ENCODE data around the gene LIFR.
"Not testable (repeated sequence)": the region's sequence is repeated elsewhere in the genome, so short reads cannot be mapped to it uniquely, and the experiment has no call there.

The LIFR gene

DNA sequence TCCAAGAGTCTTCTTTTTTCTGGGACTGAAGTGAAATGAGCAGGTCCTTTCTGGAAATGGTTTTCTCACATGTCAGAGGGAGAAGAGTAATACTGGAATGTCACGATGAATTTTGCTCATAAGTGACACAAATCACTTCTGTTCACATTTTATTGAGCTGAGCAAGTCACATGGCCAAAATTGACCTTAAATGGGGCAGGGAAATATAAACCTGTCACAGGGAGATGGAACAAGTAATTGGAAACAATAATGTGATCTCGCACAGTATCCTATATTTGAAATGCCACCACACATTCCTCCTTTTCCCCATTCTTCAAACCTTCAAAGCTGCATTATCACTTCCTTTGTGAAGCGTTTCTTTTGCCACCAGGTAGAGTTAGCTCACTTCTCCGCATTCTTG is 25.2 kb upstream of the LIFR start:
- no peak for DNase-seq (ENCODE audit: low spot score)

DNA sequence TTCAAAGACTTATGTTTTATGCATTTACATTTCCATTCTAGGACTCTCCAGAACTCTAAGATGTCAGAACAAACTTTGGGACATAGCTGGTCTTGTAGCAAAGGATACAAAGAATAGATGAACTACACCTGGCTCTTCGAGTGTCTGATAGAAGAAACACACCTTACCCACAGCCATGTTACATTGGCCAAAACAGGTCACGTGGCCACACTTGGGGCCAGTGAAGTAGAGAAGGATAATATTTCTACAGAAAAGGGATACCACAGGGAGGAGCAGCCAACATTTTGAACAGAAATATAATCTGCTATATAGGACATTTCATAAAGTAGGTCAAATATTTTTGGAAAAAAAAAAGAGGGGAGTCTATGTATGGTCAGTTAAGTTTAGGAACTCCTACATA is 22.7 kb upstream of the LIFR start:
- no peak for DNase-seq (ENCODE audit: low spot score)

DNA sequence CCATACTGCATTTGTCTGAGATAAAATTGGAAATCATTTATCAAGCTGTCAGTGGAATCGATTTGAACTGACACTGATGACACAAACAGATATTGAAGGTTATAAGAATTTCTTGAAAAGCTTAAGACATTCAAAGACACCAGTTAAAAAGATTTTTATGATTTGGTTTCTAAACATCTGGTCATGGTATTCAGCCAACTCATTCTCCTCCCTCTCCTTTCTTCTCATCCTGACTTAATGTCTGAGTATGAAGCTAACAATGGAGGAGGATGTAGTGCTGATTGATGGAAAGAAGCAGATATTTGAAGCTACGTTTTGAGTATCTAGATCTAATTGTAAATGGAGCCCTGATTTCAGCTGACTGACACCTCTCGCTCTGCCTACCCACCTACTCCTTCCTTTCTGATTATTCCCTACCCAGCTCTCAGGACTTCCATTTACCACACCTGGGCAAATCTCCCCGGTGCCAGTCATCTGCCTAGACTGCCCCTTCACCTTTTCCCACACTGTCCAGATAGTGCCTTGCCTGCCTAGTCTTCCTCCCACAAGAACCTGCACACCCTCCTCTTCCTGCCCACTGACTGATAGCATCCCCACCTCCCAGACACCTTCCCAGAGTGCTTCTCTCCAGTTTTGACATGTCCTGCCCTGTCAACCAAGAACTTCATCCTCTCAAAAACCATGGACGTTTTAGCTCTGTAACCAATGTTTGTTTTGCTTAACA is 20.7 kb upstream of the LIFR start:
- DNase-seq (ENCODE audit: low spot score): no peak

DNA sequence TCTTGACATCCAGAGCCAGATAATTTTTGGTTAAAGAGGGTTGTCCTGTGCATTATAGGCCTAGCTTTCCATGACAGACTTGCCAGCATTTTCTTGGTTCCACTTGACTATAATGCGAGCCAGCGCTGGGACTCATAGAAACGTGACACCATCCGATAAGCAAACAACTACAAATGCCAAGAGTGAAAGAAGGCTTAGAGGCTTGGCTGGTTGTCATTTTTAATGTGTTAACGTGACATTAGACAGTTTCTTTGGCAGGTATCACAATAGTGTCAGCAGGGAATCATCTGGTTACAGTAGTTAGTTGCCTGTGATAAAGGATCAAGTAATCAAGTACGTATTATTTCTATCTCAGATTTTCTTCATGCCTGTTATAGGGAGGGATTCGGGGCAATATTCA is 20.0 kb upstream of the LIFR start:
- DNase-seq (ENCODE audit: low spot score): no peak

DNA sequence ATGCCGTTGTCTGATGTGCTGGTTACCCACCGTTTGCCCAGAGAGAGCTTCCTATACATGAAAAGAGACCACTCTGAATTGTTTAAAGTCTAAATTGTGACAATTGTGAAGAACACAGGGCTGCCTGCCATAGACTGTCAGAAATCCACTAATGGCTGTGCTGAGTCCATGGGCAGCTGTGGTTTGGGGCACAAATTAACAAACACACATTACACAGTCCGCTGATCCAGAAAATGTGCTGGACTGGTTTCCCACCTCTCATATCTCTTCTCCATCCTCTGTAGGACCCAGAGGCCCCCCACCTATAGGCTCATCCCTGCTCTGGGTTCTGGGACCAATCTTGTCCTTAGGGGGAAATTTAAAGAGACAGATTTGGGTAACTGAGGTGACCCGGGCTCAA is 19.0 kb upstream of the LIFR start:
- no peak for DNase-seq (ENCODE audit: low spot score)

DNA sequence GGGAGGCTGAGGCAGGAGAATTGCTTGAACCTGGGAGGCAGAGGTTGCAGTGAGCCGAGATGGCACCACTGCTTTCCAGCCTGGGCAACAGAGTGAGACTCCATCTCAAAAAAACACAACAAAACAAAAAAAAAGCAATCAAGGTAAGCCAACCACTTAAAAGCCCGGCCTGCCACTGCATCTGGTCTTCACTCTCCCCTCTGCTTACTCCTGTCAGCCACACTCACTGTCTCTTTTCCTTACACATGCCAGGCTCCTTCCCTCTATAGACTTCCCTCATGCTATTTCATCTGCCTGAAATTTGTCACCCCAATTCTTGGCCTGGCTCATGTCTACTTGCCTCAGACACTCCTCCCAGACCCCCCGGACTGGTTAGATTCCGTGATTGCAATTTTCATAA is 17.6 kb upstream of the LIFR start:
- DNase-seq (ENCODE audit: low spot score): no peak

DNA sequence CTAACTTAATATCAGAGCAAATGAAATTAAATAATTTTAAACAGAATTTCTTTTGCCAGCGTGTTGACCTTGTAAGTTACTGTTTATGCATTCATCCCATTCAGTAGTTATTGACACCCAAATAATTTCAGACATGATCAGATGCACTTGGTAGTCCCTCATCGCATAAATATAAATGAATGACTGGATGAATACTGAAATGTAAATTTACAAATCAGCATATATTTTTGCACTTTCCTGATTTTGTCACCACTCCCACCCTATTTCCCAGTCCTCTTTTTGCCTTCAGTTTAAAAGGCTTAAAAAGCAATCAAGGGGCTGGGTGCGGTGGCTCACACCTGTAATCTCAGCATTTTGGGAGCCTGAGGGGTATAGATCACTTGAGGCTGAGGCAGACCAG is 17.1 kb upstream of the LIFR start:
- no peak for DNase-seq (ENCODE audit: low spot score)

DNA sequence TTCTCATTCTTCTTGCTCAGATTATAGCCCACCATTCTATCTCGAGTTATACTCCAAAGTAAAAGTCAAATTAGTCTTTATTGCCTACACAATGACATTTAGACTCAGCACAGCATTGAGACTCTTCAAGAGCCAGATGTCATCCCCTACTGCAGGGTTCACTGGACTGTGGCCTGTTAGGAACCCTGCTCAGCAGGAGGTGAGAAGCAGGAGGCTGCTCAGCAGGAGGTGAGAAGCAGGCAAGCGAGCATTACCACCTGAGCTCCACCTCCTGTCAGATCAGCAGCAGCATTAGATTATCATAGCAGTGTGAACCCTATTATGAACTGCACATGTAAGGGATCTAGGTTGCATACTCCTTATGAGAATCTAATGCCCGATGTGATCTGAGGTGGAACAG is 12.7 kb upstream of the LIFR start:
- no peak for DNase-seq (ENCODE audit: low spot score)

DNA sequence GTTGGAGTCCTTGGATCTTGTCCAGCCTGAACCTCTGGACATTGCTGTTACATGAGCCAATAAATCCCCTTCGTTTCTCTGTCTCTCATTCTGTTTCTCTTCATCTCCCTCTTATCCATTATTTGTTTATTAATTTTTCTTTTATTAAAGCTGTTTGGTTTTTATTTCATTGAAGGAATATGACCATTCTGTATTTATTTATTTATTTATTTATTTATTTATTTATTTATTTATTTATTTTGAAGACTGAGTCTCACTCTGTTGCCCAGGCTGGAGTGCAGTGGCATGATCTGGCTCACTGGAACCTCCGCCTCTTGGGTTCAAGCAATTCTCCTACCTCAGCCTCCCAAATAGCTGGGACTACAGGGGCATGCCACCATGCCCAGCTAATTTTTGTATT is 10.9 kb upstream of the LIFR start:
- not testable (repeated sequence) for DNase-seq (ENCODE audit: low spot score)

DNA sequence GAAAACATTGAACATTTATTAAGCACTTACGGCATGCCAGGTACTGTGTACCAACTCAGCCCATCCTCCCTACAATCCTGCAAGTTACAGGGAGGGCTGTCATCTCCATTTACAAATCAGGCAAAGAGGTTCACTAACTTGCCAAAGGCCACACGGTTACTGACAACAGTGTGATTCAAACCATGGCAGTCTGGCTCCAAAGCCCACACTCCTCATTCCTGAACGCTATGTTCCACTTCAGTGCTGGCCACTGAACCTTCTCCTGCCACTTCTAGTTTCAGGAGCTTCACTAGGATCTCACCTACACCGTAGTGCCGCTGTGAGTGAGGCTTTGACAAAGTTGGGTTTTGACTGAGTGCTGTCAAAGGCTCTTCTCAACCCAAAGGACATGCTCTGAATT is 7.2 kb upstream of the LIFR start:
- DNase-seq (ENCODE audit: low spot score): no peak

DNA sequence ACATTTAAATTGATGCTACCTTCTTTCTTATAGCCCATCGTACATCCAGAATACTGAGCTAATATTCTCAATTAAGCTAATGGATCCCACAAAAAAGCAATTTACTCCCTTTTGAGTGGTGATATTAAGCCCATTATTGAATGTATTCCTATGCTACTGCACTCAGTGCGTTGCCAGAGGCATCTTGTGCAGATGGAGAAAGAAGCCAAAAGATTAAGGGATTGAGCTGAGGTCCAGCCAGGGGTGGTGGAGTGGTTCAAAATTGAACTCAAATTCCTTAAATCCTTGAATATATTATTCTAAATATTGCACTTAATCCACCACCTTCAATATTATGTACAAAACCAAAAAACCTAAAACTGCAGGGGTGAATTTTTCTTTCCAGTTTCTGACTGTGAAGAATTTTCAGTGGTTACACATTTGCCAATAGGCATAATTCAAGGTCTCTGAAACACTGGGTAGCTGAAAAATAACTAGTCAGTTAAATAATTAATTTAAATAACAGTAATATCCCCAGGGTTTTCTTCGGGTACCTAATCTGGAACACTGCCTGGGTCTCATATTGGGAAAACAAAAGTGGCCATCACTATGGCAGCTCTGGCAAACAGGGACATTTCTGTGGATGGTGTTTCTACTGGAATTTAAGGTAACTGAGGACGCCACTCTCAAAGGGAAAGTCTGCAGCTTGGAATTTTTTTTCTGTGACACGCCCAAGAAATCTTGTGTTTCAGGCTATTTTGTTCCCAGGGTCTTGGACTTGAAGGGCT is 6.2 kb upstream of the LIFR start:
- no peak for DNase-seq (ENCODE audit: low spot score)

DNA sequence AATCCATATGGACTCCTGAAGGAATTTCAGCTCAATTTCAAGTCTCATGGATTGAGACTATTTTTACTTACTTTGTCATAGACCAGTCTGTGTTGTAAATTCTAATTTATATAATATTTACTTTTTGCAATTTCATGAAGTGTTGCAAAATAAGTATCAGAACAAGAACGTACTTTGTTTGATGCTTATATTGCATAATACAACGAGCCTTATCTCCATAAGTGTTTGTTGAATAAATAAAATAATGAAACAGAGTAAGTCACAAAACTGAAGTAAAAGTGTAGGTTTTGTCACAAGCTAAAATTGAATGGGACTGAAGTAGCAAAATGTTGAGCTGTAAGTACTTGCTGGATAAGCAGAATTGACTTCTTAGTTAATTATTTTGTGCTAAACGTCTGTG is 3.0 kb upstream of the LIFR start:
- no peak for DNase-seq (ENCODE audit: low spot score)

DNA sequence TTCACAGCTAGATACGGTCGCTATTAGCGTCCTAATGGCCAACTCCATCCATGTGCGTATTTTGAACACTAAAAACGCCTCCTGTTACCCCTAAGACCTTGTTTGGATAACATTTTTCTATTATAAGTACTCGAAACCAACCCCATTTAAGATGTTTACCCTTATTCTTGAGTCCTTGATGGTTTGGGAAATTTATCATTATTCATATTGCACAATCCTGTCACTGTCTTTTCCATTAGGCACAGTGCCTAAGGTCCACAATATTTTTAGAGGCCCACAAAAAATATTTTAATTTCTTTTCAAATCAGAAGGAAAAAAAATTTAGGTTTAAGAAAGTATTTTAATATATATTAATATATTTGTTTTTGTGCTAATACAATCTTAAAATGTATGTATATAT is 1.3 kb upstream of the LIFR start:
- DNase-seq (ENCODE audit: low spot score): no peak

DNA sequence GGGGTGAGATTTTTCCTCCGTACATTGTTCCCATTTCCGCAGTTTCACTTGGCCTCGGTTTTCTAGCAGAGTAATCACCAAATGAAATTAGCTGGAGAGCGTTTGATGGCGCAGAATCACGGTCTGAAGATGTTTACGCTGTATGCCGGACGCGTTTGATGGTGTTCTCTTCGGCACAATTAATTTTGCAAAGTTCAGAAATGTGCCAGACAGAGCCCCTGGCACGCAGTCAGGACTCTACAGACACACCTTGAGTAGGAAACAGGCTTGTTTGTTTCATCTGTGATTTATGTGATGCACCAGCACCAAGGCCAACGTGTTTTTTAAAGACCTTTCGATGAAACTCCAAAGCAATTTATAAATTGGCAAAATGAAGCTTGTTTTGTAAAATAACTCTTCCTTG is 863 bp upstream of the LIFR start:
- DNase-seq (ENCODE audit: low spot score): no peak

DNA sequence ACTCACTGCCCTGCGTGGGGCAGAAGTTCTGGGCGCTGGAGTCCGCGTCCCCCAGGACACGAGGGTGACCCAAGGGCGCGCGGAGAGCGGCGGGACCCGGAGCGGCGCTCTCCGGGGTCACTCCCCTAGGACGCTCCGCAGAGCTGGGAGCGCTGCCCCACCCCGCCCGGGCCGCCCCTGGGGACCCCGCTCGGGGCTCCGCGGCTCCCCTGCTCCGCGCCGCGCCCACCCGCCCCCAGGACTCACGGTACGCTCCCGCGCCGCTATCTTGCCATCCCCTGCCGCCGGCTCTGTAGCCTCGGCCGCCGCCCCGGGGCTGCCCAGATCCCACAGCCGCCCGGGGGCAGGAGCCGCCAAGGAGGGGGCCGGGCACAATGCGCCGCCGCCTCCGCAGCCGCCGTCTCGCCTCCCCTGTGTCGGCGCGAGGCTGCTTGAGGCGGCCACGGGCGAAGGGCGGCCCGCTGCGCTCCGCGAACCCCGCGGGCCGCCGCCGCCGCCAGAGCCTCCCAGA is 303 bp downstream of the LIFR start:
- DNase-seq (ENCODE audit: low spot score): no peak

DNA sequence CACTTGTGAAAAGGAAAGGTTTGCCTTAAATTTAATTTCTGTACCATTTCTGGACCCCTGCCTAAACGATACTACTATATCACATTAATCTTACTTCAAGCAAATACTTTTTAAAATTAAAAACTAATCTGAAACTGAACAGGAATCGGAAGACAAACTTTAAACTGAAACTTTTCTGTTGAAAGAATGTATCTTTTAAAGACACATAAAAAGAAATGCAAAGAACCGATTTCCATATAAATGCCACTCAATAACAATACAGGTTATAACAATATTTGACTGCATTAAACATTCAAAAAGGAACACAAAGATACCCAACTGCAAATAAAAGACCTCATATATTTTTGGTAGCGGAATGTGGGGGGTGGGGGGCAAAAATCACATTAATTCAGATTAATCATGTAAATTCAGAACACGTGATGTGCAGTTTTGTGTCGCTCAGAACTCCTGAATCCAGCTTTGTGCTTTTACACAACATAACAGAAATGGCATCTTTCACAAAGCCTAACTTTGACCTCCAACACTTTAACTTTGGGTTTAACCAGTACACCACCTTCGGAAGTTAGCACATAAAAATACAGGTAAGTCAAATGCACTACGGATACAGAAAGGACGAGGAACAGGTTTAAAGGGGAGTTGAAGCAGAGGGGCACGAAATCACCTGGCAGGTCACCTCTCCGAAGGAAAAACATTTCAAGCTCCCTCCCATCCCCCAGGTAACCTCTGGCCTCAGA is 925 bp downstream of the LIFR start:
- DNase-seq (ENCODE audit: low spot score): no peak

DNA sequence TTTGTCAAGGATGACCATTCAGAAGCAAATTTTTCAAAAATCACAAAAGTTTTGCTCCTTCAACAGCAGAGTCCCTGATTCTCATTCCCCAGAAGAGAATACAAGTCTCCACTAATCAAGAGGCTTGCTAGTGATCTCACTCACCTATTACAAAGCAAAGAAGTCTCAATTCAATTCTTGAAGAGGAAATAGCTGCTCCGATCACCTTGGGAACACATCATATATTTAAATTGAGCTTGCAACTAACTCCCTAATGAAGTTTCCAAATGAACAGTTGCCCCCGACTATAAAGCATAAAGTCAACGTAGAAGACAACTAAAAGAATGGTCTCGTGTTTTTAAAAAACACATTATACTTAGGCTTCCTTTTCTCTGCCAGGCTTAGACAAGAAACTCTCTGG is 1.6 kb downstream of the LIFR start:
- no peak for DNase-seq (ENCODE audit: low spot score)

DNA sequence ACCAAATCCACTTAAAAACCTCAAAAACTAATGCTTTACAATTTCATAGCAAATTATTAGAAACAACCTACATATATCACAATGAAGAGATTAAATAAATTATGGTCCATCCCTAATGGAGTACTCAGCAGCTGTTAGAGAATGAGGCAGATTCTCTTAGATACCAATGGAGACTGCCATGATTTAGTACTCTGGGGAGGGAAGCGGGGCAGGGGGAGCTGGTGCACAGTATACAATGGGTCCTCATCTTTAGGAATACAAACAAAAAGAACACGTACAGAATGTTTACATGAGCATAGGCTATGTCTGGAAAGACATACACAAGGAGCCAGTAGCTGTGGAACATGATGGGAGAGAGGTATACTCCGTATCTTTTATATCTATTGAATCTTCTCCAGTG is 2.0 kb downstream of the LIFR start:
- DNase-seq (ENCODE audit: low spot score): no peak

DNA sequence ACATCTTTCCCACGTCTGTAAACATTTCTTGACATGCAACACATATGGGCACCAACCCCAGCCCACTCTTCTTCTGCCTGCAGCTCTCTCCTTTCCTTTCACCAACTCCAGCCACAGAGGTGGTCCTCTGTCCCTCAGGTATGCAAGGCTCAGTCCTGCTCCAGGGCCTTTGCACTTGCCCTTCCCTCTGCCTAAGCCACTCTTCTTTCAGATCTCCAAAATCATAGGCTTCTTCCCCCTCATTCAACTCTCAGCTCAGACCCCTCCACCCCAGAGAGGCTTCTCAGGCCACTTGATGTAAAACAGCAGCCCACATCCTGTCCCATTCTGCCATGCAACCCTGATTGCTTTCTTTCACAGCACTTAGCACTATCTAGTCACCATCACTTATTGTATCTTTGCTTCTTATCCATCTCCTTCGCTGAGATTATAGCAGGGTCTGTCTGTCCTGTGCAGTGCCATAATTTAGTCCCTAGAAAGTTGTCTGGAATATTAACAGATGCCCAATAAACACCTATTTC is 3.4 kb downstream of the LIFR start:
- no peak for DNase-seq (ENCODE audit: low spot score)

DNA sequence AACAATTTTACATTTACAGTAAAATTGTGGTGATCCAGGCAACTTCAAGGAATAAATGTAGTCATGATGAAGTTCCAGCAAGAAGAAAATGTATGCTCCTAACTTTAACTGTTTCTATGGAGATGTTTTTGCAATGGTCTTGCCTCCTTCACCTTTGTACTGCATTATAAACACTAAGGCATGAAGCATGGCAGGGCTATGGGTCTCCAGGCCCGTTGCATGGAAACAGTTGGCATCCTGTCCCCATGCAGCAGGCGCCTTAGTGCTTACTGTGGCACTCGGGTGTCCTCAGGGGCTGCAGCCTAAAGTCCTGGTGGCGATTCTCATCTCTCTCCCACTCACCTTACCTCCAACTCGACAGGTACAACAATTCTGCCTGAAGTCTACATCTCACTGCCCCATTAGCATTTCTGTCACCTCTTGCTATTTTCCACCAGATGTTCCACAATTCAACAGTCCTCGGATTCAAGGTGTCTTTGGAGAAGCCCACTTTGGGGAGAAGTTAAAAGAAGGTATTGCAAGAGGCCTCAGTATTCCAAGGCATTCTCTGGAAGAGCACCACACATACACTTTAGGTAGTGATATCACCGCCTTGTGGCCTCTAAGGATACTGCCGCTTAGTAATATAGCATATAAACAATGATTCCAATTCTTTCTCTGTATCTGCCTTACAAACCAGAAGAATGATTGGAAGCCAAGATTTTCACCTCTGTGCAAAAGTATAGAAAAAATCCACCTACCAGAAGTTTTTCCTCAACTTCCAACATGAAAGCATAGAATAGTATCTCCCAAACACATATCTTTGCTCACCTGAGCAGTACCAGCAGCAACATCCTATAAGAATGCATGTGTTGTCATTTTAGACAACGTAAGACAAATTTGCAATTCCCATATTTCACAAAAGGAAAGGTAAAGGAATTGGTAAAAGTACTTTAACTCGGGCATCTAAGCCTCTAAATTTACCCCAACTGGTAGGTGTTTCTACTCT is 5.1 kb downstream of the LIFR start:
- DNase-seq (ENCODE audit: low spot score): no peak

DNA sequence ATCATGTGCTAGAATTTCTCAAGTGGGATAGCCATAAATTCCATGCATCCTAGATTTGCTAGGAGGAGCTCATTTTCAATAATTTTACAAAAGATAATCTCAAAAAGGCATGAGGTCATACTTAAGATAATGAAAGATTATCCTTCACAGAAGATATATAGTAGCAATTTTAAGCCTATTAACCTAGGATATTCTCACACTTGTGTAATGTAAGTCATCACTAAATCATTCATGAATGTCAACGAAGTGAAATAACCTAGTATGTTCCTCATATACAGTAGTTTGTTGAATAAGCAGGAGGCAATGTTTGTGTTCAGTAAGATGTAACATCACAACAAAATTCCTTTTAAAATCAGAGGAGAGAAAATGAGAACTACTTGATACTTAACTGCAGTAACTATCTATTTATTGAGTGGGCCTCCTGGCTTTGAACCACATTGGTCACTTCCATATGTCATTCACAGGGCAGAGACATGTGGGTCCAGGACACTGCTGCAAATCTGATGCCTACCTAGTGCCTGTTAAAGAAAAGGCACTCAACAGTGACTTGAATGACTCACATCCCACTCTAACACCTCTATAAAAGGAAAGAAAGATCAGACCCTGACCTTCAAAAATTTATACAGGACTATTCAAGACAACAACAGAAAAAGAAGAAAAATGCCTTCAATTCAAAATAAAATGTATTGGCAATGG is 8.2 kb downstream of the LIFR start:
- DNase-seq (ENCODE audit: low spot score): no peak

All from CD4-positive, alpha-beta T cell treated with Interleukin-2 at 100 ng/mL for 4 hours (primary cell).